Esophagus muscularis mucosa (tissue), 4 donors: ENCODE measurements around the gene BCL2L1. TPM values are rescaled to one million over a fixed set of nuclear protein-coding genes. Genes with fewer than 3 reads are reported as not detected.
A peak's percentile ranks its signal among the peaks of the same experiment; 100 is the strongest.

ENCODE experiments used
- DNase-seq: peaks from one replicate; pipeline ENCODE4 v3.0.0-alpha.2; 2017; ENCODE audit errors: extremely low spot score
- H3K27ac ChIP-seq, 4 donors: fragments of 200-600 bp; sonication (generic); replicated peaks in 1 of 4; 1 replicate in 3 of 4; 2 replicates in 1 of 4; pipeline ENCODE4 v1.5.1; 2016 to 2019; ENCODE audit warnings: mild to moderate bottlenecking in 1 of 4
- H3K27me3 ChIP-seq, 4 donors: fragments of 200-600 bp; sonication (generic); one replicate each; pipeline versions ENCODE4 v1.5.1 to v1.6.0; 2016 to 2019
- H3K36me3 ChIP-seq, 4 donors: fragments of 200-600 bp; sonication (generic); one replicate each; pipeline ENCODE4 v1.5.1; 2016 to 2019
- H3K4me1 ChIP-seq, 4 donors: fragments of 200-600 bp; sonication (generic); one replicate each; pipeline ENCODE4 v1.5.1; 2016 to 2019
- H3K4me3 ChIP-seq, 4 donors: fragments of 200-600 bp; sonication (generic); 1 replicate in 2 of 4; 2 replicates in 2 of 4; pipeline ENCODE4 v1.5.1; 2016 to 2019; ENCODE audit warnings: mild to moderate bottlenecking in 4 of 4, moderate library complexity in 1 of 4
- H3K9me3 ChIP-seq, 4 donors: fragments of 200-600 bp; sonication (generic); 1 replicate in 3 of 4; 2 replicates in 1 of 4; pipeline ENCODE4 v1.5.1; 2016 to 2019
- EP300 ChIP-seq: sonication (generic); formaldehyde crosslinking; IDR thresholded peaks from one replicate; pipeline ENCODE4 v1.6.1; 2017; ENCODE audit warnings: antibody characterized with exemption
- POLR2A ChIP-seq: fragments of 450-650 bp; IDR thresholded peaks from one replicate; pipeline ENCODE4 v1.6.1; 2017; ENCODE audit warnings: antibody characterized with exemption, moderate library complexity, mild to moderate bottlenecking, low read depth
- POLR2AphosphoS5 ChIP-seq, 2 donors: sonication (generic); formaldehyde crosslinking; IDR thresholded peaks; one replicate each; pipeline ENCODE4 v1.6.1; 2017; ENCODE audit warnings: antibody characterized with exemption in 2 of 2
- WGBS: methylation state at CpG from one replicate; pipeline ENCODE4 v1.1.5; 2018; 5-methylcytosine and 5-hydroxymethylcytosine counted together
- intact Hi-C: fragments of 100-400 bp; cut with DNase I; formaldehyde crosslinking; loops from one replicate; pipeline ENCODE4 v1.15.1; 2023
- total RNA-seq, 4 donors: library from RNA; depleted of rRNA; stranded (reverse); fragments of >200 nt; gene quantifications; one replicate each; pipeline versions ENCODE4 v1.1.0 to v1.2.1, GENCODE V29; 2016
- TF ChIP-seq, protein P1 (sequence below), 3 experiments: fragments of 200-600 bp in 2 of 3; fragments of 450-650 bp in 1 of 3; sonication (generic) in 2 of 3; IDR thresholded peaks; one replicate each; pipeline ENCODE4 v1.5.1; 2017 to 2019; ENCODE audit warnings: antibody characterized with exemption in 3 of 3, mild to moderate bottlenecking in 2 of 3, moderate library complexity in 1 of 3

The BCL2L1 gene
- total RNA-seq, 4 donors from 2014 or later: 94.3 to 181 (median 140) TPM

DNA sequence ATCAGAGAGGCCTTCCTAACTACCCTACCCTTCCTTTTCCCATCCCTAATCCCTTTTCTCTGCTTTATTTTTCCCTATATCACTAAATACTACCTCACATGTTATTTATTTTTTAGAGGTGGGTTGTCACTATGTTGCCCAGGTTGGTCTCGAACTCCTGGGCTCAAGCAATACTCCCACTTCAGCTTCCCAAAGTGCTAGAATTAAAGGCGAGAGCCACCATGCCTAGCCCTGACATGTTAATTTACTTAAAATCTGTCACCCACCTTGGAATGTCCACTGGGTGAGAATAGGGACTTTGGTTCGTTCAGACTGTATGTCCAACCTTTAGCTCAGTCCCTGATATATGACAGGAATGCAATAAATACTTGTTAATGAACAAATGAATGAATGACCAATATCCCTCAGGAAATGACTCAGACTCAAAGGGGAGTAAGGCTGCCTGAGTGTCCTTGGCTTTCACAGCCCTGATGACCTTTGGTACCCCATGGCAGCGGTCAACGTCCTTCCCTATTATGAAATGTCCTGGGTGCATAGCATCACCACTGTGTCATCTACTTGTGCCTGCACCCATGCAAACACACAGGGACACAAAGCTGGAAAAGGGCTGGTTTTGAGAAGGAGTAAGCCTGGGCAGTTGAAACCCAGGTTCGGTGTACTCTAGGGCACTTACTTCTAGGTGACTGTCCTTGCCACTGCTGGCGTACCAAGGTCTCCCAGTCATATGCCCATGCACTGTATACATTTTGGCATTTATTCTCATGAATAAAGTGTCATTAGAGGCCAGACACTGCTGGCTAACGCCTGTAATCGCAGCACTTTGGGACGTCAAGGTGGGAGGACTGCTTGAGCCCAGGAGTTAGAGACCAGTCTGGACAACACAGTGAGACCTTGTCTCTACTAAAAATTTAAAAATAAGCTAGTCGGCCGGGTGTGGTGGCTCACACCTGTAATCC is 26.5 kb downstream of the BCL2L1 start:
- no peak for DNase-seq
- 90% methylated on average over 12 of the region's 12 CpGs for WGBS
- Histone ChIP-seq H3K4me1 (peaks cover 60 to 91% (median 81%) of the 10 kb centered on the region in 4 donors), H3K27me3 (no peaks in the 10 kb centered on the region), H3K27ac (peak overlapping the region in 2 of 4 donors; percentile 41 to 53), H3K4me3 (no peak overlapping the region), H3K9me3 (no peaks in the 10 kb centered on the region), H3K36me3 (peaks cover 3 to 74% (median 17%) of the 10 kb centered on the region in 4 donors)
- TF ChIP-seq EP300 (no peak), POLR2A (no peak), POLR2AphosphoS5 (IDR thresholded peaks at IDR 0.05) (peak in 1 of 2 donors; percentile 63)
- TF ChIP-seq, protein P1, sequence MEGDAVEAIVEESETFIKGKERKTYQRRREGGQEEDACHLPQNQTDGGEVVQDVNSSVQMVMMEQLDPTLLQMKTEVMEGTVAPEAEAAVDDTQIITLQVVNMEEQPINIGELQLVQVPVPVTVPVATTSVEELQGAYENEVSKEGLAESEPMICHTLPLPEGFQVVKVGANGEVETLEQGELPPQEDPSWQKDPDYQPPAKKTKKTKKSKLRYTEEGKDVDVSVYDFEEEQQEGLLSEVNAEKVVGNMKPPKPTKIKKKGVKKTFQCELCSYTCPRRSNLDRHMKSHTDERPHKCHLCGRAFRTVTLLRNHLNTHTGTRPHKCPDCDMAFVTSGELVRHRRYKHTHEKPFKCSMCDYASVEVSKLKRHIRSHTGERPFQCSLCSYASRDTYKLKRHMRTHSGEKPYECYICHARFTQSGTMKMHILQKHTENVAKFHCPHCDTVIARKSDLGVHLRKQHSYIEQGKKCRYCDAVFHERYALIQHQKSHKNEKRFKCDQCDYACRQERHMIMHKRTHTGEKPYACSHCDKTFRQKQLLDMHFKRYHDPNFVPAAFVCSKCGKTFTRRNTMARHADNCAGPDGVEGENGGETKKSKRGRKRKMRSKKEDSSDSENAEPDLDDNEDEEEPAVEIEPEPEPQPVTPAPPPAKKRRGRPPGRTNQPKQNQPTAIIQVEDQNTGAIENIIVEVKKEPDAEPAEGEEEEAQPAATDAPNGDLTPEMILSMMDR (IDR thresholded peaks at IDR 0.05): no peak
- intact Hi-C loops: no loop called here

DNA sequence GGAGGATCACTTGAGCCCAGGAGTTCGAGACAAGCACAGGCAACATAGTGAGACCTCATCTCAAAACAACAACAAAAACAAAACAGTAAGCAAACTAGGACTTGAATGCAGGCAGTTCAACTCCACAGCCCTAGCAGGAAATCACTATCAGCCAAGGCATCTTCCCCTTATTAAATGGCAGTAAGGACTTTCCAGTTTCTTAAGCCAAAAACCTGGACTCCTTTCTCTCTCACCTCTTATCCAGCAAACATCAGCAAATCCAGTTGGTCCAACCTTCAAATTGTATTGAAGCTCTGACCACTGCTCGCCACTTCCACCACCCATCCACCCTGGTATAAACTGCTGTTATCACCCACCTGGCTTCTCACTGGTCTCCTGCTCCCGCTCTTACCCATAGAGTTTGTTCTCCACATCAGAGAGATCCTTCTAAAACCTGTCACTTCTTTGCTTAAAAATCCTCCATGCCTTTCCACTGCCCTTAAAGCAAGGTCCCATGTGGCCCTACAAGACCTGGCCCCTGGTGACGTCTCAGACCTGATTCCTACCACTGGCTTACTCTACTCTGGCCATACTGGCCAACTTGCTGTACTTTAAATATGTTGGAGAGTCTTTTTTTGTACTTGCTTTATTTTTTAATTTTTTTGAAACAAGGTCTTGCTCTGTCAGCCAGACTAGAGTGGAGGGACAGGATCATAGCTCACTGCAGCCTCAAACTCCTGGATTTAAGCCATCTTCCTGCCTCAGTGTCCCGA is 27.6 kb downstream of the BCL2L1 start:
- intact Hi-C loops: no loop called here
- H3K27me3 ChIP-seq: no peaks in the 10 kb centered on the region
- peak overlapping the region in 3 of 4 donors; percentile 13 to 53 (median 41) for H3K27ac ChIP-seq
- peaks cover 4 to 71% (median 19%) of the 10 kb centered on the region in 4 donors for H3K36me3 ChIP-seq
- WGBS: 94% methylated on average over 5 of the region's 5 CpGs
- TF ChIP-seq EP300: no peak
- TF ChIP-seq POLR2AphosphoS5 (IDR thresholded peaks at IDR 0.05): no peak
- no peak for TF ChIP-seq POLR2A
- TF ChIP-seq, protein P1 (IDR thresholded peaks at IDR 0.05): no peak
- peaks cover 54 to 88% (median 71%) of the 10 kb centered on the region in 4 donors for H3K4me1 ChIP-seq
- H3K9me3 ChIP-seq: no peaks in the 10 kb centered on the region
- no peak overlapping the region for H3K4me3 ChIP-seq
- DNase-seq: no peak

DNA sequence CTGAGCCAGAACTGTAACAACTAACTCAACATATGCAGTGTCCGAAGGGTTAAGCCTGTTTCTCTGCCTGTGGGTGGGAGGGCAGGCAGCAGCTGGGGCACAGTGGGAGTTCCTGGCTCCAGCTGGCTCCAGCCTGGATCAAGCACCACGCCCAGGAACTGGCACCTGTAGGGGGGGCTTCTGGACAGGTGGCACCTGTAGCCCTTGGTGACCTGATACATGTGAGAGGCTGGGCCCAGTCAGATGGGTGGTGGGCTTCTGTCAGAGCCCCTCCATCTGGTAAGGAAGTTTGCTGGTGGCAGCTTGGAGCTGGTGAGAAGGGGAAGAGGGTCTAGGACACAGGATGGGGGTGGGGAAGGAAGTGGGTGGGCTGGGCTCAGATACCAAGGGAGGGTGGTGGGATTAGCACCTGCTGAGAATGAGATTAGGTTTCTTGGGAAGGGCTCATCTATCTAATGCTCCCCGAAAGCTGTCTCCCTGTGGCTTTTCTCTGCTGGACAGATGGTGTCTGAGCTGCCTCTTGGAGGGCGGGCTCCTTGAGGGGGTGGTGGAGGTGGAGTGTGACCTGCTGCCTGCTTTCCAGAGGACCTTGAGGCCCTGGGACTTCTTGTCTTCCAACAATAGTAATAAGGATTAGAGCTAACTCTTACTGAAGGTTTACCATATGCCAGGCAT is 28.5 kb downstream of the BCL2L1 start:
- 83% methylated on average over 4 of the region's 4 CpGs for WGBS
- intact Hi-C loops: no loop called here
- Histone ChIP-seq H3K4me1 (peaks cover 53 to 87% (median 69%) of the 10 kb centered on the region in 4 donors), H3K27me3 (no peaks in the 10 kb centered on the region), H3K36me3 (peaks cover 4 to 71% (median 23%) of the 10 kb centered on the region in 4 donors), H3K27ac (peak overlapping the region in 3 of 4 donors; percentile 13 to 53 (median 41)), H3K9me3 (no peaks in the 10 kb centered on the region), H3K4me3 (no peak overlapping the region)
- no peak for TF ChIP-seq POLR2AphosphoS5 (IDR thresholded peaks at IDR 0.05)
- TF ChIP-seq POLR2A: no peak
- no peak for TF ChIP-seq EP300
- TF ChIP-seq, protein P1 (IDR thresholded peaks at IDR 0.05): no peak
- no peak for DNase-seq

DNA sequence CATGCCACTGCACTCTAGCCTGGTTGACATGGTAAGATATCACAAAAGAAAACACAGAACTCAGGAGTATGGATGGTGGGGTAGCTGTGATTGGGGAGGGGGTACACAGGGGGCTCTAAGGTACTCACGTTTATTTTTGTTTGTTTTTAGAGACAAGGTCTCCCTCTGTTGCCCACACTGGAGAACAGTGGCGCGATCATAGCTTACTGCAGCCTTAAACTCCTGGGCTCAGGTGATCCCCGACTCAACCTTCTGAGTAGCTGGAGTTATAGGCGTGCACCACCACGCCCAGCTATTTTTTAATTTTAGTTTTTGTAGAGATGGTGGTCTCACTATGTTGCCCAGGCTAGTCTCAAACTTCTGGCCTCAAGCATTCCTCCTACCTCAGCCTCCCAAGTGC is 29.3 kb downstream of the BCL2L1 start:
- TF ChIP-seq POLR2A (no peak), EP300 (no peak), POLR2AphosphoS5 (IDR thresholded peaks at IDR 0.05) (no peak)
- TF ChIP-seq, protein P1 (IDR thresholded peaks at IDR 0.05): no peak
- 92% methylated on average over 6 of the region's 6 CpGs for WGBS
- H3K27ac ChIP-seq: no peak overlapping the region
- H3K9me3 ChIP-seq: no peaks in the 10 kb centered on the region
- intact Hi-C loops: no loop called here
- H3K36me3 ChIP-seq: peaks cover 4 to 77% (median 26%) of the 10 kb centered on the region in 4 donors
- H3K27me3 ChIP-seq: no peaks in the 10 kb centered on the region
- peaks cover 46 to 80% (median 62%) of the 10 kb centered on the region in 4 donors for H3K4me1 ChIP-seq
- no peak for DNase-seq
- H3K4me3 ChIP-seq: no peak overlapping the region
